Endothelial cell of umbilical vein (primary cell): Measurements from ENCODE around the gene ARID1B. TPM values are rescaled to one million over a fixed set of nuclear protein-coding genes. Genes with fewer than 3 reads are reported as not detected.

ENCODE experiments used
- BruUV-seq: library from RNA; stranded (reverse); fragments of 400-500 nt; replicated peaks from 2 replicates; lab custom pipeline; 2021; lab: Mats Ljungman, UMichigan
- CTCF ChIA-PET: fragments of 300-600, 350-600 bp; sonication (Branson Sonifier 250); formaldehyde crosslinking; loops from one replicate; lab custom pipeline; 2021; ENCODE audit warnings: antibody characterized with exemption, inconsistent platforms; lab: Charles Lee
- POLR2A ChIA-PET: fragments of 300-600, 350-600 bp; sonication (Branson Sonifier 250); formaldehyde crosslinking; loops from one replicate; lab custom pipeline; 2021; ENCODE audit warnings: antibody characterized with exemption, inconsistent platforms; lab: Charles Lee
- DNase-seq: peaks from one replicate; pipeline ENCODE4 v3.0.0-alpha.2; 2011; ENCODE audit warnings: low read depth, low spot score
- FAIRE-seq: peaks from 2 replicates; lab custom pipeline; 2011; peaks lifted over from hg19 to GRCh38; lab: Jason Lieb, UNC
- H2AFZ ChIP-seq: 2 replicates; pipeline ENCODE4 v1.6.0; 2012; ENCODE audit warnings: low read depth, low read length, control low read depth, inconsistent platforms
- H3K27ac ChIP-seq: 2 replicates; pipeline ENCODE4 v1.5.1; 2011; ENCODE audit warnings: low read depth, mild to moderate bottlenecking, control low read depth, low read length, moderate library complexity; ENCODE audit not compliant: insufficient read depth
- H3K27me3 ChIP-seq, 2 experiments: 2 replicates each; pipeline versions ENCODE4 v1.6.0 to v1.6.1; 2011; ENCODE audit warnings: low read length in 2 of 2, mixed read lengths in 1 of 2; ENCODE audit not compliant: control insufficient read depth in 2 of 2, insufficient read depth in 2 of 2
- H3K36me3 ChIP-seq, 2 experiments: 2 replicates in 1 of 2; 3 replicates in 1 of 2; pipeline ENCODE4 v1.5.1; 2011; ENCODE audit warnings: low read length in 2 of 2, mild to moderate bottlenecking in 1 of 2, moderate library complexity in 1 of 2; ENCODE audit not compliant: control insufficient read depth in 2 of 2, insufficient read depth in 2 of 2; ENCODE audit errors: extremely low read depth in 1 of 2
- H3K4me1 ChIP-seq: 3 replicates; pipeline ENCODE4 v1.5.1; 2011; ENCODE audit warnings: mild to moderate bottlenecking, low read length; ENCODE audit not compliant: control insufficient read depth, insufficient read depth; ENCODE audit errors: extremely low read depth
- H3K4me2 ChIP-seq: 2 replicates; pipeline ENCODE4 v1.6.1; 2011; ENCODE audit warnings: low read length, control low read depth, mixed read lengths; ENCODE audit not compliant: insufficient read depth
- H3K4me3 ChIP-seq, 3 experiments: fragments of 200-600 bp in 1 of 3; sonication (generic), shearing (Covaris generic) in 1 of 3; replicated peaks in 1 of 3; 2 replicates each; pipeline ENCODE4 v1.5.1; 2011 to 2016; ENCODE audit warnings: control low read depth in 3 of 3, low read length in 3 of 3, mild to moderate bottlenecking in 2 of 3, inconsistent platforms in 1 of 3, low read depth in 1 of 3, moderate library complexity in 1 of 3; ENCODE audit not compliant: insufficient read depth in 1 of 3
- H3K79me2 ChIP-seq: 2 replicates; pipeline ENCODE4 v1.6.0; 2012; ENCODE audit warnings: low read length, inconsistent platforms; ENCODE audit not compliant: control insufficient read depth, insufficient read depth
- H3K9ac ChIP-seq: replicated peaks from 2 replicates; pipeline ENCODE3; 2011; ENCODE audit warnings: low read length, control low read depth; ENCODE audit not compliant: insufficient read depth; ENCODE audit errors: extremely low read depth
- H3K9me1 ChIP-seq: replicated peaks from 3 replicates; pipeline ENCODE4 v1.6.0; 2011; ENCODE audit warnings: mild to moderate bottlenecking, low read length; ENCODE audit not compliant: control insufficient read depth, insufficient read depth; ENCODE audit errors: extremely low read depth
- H3K9me3 ChIP-seq: replicated peaks from 2 replicates; pipeline ENCODE4 v1.5.1; 2012; ENCODE audit warnings: low read length, inconsistent platforms; ENCODE audit not compliant: control insufficient read depth, insufficient read depth
- H4K20me1 ChIP-seq: replicated peaks from 2 replicates; pipeline ENCODE3; 2011; ENCODE audit warnings: mild to moderate bottlenecking, low read length; ENCODE audit not compliant: control insufficient read depth, insufficient read depth; ENCODE audit errors: extremely low read depth
- EZH2 ChIP-seq: IDR thresholded peaks from 2 replicates; pipeline ENCODE4 v1.6.1; 2012; ENCODE audit warnings: borderline replicate concordance, low read depth, mild to moderate bottlenecking, moderate library complexity, low read length, inconsistent platforms; ENCODE audit not compliant: severe bottlenecking
- FOS ChIP-seq: IDR thresholded peaks from 2 replicates; pipeline ENCODE4 v1.6.1; 2011; ENCODE audit warnings: mild to moderate bottlenecking, low read length, moderate library complexity, borderline replicate concordance; ENCODE audit not compliant: insufficient read depth
- GATA2 ChIP-seq: IDR thresholded peaks from 2 replicates; pipeline ENCODE4 v1.7.0; 2011; ENCODE audit warnings: low read depth, mild to moderate bottlenecking, moderate library complexity, mixed read lengths, low read length; ENCODE audit not compliant: insufficient read length, insufficient read depth
- JUN ChIP-seq: IDR thresholded peaks from 2 replicates; pipeline ENCODE4 v1.6.1; 2011; ENCODE audit warnings: borderline replicate concordance, low read depth; ENCODE audit not compliant: insufficient read length, insufficient read depth
- MYC ChIP-seq: IDR thresholded peaks from one replicate; pipeline ENCODE4 v1.6.1; 2011; ENCODE audit warnings: mild to moderate bottlenecking, low read depth, low read length
- POLR2A ChIP-seq: IDR thresholded peaks from 2 replicates; pipeline ENCODE4 v1.6.1; 2012; ENCODE audit warnings: low read depth, mild to moderate bottlenecking, control low read depth, low read length
- POLR2AphosphoS5 ChIP-seq: IDR thresholded peaks from 2 replicates; pipeline ENCODE4 v1.6.1; 2012; ENCODE audit warnings: low read depth, mild to moderate bottlenecking, control low read depth, low read length, moderate library complexity; ENCODE audit not compliant: insufficient read depth
- dilution Hi-C: fragments of 300-500 bp; cut with MboI; formaldehyde crosslinking; loops from one replicate; pipeline ENCODE4 v1.15.0; 2019; ENCODE audit warnings: low sequenced_read_pairs; ENCODE audit not compliant: extremely low pct_ligation_motif_present
- intact Hi-C: fragments of 100-400 bp; cut with micrococcal nuclease; formaldehyde crosslinking; loops from one replicate; pipeline ENCODE4 v1.10.0; 2022
- polyA plus RNA-seq, 4 experiments: library from polyadenylated mRNA; depleted of rRNA in 3 of 4; stranded (reverse) in 3 of 4; unstranded in 1 of 4; fragments of >200 nt; gene quantifications; 2 replicates each; pipeline versions ENCODE4 v1.2.1 to v1.2.3, GENCODE V29; 2011 to 2012; ENCODE audit warnings: missing spikeins in 1 of 4
- total RNA-seq: library from RNA; stranded (reverse); gene quantifications from 2 replicates; pipeline ENCODE4 v1.2.3, GENCODE V29; 2021
- TF ChIP-seq, protein P1 (sequence below): IDR thresholded peaks from 2 replicates; pipeline ENCODE4 v1.6.1; 2011; ENCODE audit not compliant: insufficient read depth, insufficient read length
- TF ChIP-seq, protein P2 (sequence below), 2 donors: IDR thresholded peaks; 1 replicate in 1 of 2; 2 replicates in 1 of 2; pipeline ENCODE4 v1.5.1; 2011; ENCODE audit warnings: low read length in 2 of 2, mild to moderate bottlenecking in 2 of 2, moderate library complexity in 2 of 2, control low read depth in 1 of 2, inconsistent platforms in 1 of 2, low read depth in 1 of 2; ENCODE audit not compliant: insufficient read depth in 1 of 2; ENCODE audit errors: extremely low read depth in 1 of 2

The ARID1B gene
- total and polyA plus RNA-seq, 2 donors (not counting 3 experiments of a cell fraction or from before 2014, with no cell fraction given), result 21.8 to 89.5 TPM

DNA sequence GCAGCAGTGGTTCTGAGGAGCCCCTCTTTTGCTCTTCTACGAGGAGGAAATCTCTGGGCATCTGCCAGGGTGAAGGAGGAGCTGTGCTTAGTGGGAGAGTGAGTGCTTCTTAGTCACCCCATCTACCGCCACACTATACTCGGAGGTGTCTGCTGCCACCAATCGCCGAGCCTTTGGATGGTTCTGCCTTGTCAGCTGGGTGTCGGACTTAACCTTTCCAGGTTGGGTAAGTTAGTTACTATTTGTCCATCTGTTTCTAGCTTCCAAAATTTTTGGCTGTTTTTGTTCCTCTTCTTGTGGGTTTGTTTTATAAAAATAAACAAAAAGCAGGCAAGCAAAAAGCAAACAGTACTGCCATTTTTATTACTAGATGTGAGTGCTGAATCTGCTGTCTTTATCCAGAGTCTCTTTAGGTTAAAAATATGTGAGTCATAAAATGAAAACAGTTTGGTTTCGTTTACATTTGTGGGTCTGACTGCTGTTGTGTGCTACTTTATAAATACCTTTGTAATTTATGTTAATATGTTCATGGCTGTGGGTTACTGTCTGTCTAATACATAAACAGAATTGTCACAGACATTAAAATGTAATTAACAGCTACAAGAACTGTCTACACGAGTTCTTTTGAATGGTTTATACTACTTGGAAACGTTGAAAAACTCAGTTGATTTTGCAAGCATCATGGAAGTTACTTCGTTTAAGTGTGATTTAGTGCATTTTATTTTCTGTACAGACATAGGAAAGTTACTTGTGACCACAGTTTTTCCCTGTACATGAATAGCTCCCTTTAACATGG, 89.2 kb downstream of the ARID1B start:
- ChIA-PET POLR2A (no interaction called here), CTCF (no interaction called here)
- BruUV-seq, result no TSS peak
- Histone ChIP-seq H3K79me2 (peaks cover 80% of the 10 kb centered on the region), H3K9ac (no peak overlapping the region), H4K20me1 (peaks cover 13% of the 10 kb centered on the region), H3K4me3 (no peak overlapping the region), H3K4me2 (peak overlapping the region; percentile 52), H3K4me1 (peaks cover 23% of the 10 kb centered on the region), H2AFZ (no peak overlapping the region), H3K27ac (no peak overlapping the region), H3K9me1 (no peaks in the 10 kb centered on the region), H3K27me3 (no peaks in the 10 kb centered on the region), H3K9me3 (no peaks in the 10 kb centered on the region), H3K36me3 (no peaks in the 10 kb centered on the region)
- TF ChIP-seq, protein P1, sequence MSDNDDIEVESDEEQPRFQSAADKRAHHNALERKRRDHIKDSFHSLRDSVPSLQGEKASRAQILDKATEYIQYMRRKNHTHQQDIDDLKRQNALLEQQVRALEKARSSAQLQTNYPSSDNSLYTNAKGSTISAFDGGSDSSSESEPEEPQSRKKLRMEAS, result no peak
- TF ChIP-seq FOS, result peak; percentile 13
- TF ChIP-seq POLR2AphosphoS5, result no peak
- TF ChIP-seq MYC, result no peak
- TF ChIP-seq GATA2, result no peak
- peak; percentile 43 for DNase-seq
- dilution Hi-C loops (no loop called here), intact Hi-C loops (loop anchor here (5.0 to 10.0 kb wide), 2 partner anchors 156 to 182 kb away; no protein-coding TSS in a partner anchor)
- FAIRE-seq, result peak; percentile 73

DNA sequence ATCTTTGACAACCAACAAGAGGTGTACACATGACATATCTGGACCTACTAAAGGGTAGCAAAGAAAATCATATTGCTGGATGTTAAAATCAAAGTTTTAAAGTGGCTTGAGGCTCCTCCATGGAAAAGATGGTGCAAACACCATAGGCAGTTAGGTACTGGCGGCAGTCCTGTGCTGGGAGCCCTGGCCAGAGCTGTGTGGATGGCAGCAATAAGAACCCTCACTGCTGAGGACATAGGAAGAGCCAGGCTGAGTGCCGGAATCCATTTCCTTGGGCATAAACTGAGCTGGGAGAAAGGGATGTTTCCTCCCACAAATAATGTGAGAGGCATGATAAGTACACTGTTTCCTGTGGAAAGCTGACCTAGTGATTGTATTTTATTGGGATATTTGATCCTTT, 89.9 kb downstream of the ARID1B start:
- Histone ChIP-seq H2AFZ (no peak overlapping the region), H3K79me2 (peaks cover 75% of the 10 kb centered on the region), H3K4me2 (peak overlapping the region; percentile 52), H3K4me3 (no peak overlapping the region), H3K36me3 (no peaks in the 10 kb centered on the region), H4K20me1 (peaks cover 13% of the 10 kb centered on the region), H3K9ac (no peak overlapping the region), H3K27me3 (no peaks in the 10 kb centered on the region), H3K9me1 (no peaks in the 10 kb centered on the region), H3K4me1 (peaks cover 23% of the 10 kb centered on the region), H3K27ac (no peak overlapping the region), H3K9me3 (no peaks in the 10 kb centered on the region)
- BruUV-seq, result no TSS peak
- ChIA-PET POLR2A (no interaction called here), CTCF (no interaction called here)
- DNase-seq (peak; percentile 81), FAIRE-seq (peak; percentile 46)
- intact Hi-C loops, result loop anchor here (5.0 to 10.0 kb wide), 2 partner anchors 155 to 182 kb away; no protein-coding TSS in a partner anchor
- no peak for TF ChIP-seq JUN
- no peak for TF ChIP-seq POLR2AphosphoS5
- TF ChIP-seq POLR2A, result no peak
- TF ChIP-seq EZH2, result no peak
- TF ChIP-seq GATA2, result no peak
- no peak for TF ChIP-seq MYC
- TF ChIP-seq FOS, result no peak
- TF ChIP-seq, protein P2, sequence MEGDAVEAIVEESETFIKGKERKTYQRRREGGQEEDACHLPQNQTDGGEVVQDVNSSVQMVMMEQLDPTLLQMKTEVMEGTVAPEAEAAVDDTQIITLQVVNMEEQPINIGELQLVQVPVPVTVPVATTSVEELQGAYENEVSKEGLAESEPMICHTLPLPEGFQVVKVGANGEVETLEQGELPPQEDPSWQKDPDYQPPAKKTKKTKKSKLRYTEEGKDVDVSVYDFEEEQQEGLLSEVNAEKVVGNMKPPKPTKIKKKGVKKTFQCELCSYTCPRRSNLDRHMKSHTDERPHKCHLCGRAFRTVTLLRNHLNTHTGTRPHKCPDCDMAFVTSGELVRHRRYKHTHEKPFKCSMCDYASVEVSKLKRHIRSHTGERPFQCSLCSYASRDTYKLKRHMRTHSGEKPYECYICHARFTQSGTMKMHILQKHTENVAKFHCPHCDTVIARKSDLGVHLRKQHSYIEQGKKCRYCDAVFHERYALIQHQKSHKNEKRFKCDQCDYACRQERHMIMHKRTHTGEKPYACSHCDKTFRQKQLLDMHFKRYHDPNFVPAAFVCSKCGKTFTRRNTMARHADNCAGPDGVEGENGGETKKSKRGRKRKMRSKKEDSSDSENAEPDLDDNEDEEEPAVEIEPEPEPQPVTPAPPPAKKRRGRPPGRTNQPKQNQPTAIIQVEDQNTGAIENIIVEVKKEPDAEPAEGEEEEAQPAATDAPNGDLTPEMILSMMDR (IDR thresholded peaks at IDR 0.05; ENCODE audit: extremely low read depth in 1 of 2, insufficient read depth in 1 of 2, low read depth in 1 of 2, low read length in 2 of 2), result no peak
- TF ChIP-seq, protein P1, result no peak
- dilution Hi-C loops, result no loop called here
